HG02798 (cell line): ENCODE measurements around the gene FLYWCH1.
A peak's percentile ranks its signal among the peaks of the same experiment; 100 is the strongest.
"Not testable (repeated sequence)": the region's sequence is repeated elsewhere in the genome, so short reads cannot be mapped to it uniquely, and the experiment has no call there.

ENCODE experiments used
- ATAC-seq: cut with Tn5 transposase; IDR thresholded peaks from one replicate; pipeline ENCODE4 v1.9.1; 2021; ENCODE audit warnings: mild to moderate bottlenecking; ENCODE audit not compliant: unreplicated experiment, poor library complexity

FLYWCH1 gene

GRCh38 chr16:2898831-2899563 lies 12.7 kb upstream of the FLYWCH1 start:
- no peak for ATAC-seq

DNA sequence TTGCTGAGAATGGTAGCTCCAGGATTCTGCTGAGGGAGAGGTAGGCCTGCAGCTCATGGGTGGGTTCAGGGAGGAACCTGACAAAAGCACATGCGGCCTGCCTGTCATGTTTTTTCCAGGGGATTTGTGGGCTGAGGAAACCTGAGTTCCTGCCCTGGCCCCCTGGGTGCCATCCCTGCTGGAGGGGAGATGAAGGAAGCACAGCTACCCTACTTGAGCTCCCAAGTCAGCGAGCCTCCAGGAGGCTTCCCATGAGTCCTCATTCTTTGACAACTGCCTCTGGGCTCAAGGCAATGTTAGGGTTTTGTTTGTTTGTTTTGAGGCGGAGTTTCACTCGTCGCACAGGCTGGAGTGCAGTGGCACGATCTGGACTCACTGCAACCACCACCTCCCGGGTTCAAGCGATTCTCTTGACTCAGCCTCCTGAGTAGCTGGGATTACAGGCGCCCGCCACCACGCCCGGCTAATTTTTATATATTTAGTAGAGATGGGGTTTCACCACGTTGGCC lies 12.1 kb upstream of the FLYWCH1 start:
- ATAC-seq: no peak

DNA sequence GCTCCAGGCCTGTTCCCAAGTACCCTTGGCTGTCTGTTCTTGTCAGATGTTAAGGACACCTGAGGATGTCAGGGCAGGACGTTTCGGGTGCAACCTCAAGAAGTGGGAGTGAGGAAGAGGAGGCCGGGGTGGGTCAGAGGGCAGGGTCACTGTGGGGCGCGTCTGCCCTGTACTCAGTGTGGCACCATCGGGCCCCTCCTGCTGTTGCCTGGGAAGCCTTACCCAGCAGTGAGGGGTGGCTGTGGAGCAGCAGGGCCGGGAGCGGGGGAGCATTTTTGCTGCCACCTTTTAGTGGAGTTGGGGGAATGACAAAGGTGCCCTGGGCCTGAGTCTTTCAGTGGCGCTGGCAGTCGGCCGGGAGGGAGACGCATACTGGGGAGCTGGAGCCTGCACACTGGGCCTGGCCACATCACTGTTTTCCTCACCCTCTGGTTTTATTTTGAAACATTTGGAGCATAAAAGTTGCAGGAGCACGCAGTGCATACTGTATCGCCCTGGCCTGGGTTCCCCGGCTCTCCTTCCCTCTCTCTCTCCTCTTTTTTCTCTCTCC lies 11.1 kb upstream of the FLYWCH1 start:
- ATAC-seq: no peak

GRCh38 chr16:2902337-2903130 lies 9.2 kb upstream of the FLYWCH1 start:
- no peak for ATAC-seq

DNA sequence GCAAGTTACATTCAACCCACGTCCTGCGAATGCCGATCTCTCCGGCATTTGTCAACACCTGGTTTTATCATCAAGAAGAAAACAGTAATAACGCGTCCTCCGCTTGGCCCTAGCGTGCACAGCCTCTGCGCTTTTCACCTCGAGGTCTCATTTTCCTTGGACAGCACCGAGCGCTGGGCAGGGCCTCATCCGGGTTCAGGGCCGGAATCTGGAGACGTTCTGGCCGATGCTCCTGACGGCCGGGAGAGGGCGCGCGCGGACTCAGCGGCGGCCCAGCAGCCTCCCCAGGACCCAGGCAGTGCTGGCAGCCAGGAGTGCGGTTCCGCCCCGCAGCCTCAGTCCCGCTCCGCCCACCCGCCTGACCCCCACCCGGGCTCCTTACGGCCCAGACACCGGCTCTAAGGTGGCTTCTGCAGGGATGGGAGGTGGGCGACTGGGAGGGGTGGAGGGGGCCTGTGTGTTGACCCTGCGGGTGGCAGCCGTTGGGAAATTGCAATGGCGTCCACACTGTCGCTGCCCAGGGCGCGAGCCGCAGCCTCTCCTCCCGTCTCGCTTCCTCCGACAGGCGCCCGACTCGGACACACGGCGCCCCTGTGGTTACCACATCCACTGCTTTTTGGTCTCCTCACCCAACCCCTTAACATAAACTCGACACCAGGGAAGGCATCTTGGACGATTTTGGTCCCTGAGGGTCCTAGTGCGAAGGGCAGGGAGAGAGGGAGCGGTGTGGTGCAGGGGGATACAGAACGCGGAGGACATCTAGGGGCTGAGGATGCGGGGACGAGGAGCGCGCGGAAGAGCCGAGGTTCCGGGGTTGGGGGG lies 7.4 kb upstream of the FLYWCH1 start:
- peak; percentile 48 for ATAC-seq

GRCh38 chr16:2904922-2905240 lies 6.8 kb upstream of the FLYWCH1 start:
- ATAC-seq: no peak

DNA sequence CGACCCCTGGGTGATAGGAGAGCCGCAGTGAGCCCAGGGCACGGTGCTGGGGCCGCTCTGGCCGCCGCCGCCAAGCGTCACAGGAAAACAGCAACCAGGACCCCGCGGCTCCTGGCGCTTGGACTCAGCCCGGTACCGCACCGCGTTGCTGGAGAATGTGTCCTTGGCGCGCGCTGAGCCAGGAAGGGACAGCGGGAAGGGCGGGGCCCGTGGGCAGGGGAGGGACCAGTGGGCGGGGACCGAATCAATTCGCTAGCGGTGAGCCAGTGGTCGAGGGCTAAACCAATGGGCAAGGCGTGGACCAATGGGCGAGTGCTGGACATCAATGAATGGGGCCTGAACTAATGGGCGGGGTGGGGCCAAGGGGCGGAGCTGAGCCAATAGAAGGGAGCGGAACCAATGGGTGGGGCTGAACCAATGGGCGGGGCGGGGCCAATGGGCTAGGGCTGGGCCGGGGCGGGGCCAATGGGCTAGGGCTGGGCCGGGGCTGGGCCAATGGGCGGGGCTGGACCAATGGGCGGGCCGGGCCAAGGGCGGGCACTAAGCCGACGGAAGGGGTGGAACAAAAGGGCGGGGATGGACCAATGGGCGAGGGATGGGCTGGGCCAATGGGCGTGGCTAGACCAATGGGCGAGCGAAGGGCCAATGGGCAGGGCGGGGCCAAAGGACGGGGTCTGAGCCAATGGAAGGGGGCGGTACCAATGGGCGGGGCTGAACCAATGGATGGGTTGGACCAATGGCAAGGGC lies 6.3 kb upstream of the FLYWCH1 start:
- peak; percentile 80 for ATAC-seq

DNA sequence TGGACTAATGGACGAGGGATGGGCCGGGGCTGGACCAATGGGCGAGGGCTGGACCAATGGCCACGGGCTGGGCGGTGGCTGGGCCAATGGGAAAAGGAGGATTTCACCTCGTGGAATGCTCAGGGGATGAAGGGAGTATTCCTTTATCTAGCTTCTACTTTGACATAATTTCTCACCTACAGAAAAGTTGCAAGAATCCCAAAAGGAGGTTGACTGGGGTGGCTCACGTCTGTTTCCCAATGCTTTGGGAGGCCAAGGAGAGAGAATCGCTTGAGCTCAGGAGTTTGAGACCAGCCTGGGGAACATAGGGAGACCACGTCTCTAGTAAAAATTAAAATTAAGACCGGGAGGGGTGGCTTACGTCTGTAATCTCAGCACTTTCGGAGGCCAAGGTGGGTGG lies 5.7 kb upstream of the FLYWCH1 start:
- ATAC-seq: no peak

GRCh38 chr16:2907084-2907753 lies 4.5 kb upstream of the FLYWCH1 start:
- not testable (repeated sequence) for ATAC-seq

- ATAC-seq: no peak
Observed at GRCh38 chr16:2910441-2910969, 1.2 kb upstream of the FLYWCH1 start.

DNA sequence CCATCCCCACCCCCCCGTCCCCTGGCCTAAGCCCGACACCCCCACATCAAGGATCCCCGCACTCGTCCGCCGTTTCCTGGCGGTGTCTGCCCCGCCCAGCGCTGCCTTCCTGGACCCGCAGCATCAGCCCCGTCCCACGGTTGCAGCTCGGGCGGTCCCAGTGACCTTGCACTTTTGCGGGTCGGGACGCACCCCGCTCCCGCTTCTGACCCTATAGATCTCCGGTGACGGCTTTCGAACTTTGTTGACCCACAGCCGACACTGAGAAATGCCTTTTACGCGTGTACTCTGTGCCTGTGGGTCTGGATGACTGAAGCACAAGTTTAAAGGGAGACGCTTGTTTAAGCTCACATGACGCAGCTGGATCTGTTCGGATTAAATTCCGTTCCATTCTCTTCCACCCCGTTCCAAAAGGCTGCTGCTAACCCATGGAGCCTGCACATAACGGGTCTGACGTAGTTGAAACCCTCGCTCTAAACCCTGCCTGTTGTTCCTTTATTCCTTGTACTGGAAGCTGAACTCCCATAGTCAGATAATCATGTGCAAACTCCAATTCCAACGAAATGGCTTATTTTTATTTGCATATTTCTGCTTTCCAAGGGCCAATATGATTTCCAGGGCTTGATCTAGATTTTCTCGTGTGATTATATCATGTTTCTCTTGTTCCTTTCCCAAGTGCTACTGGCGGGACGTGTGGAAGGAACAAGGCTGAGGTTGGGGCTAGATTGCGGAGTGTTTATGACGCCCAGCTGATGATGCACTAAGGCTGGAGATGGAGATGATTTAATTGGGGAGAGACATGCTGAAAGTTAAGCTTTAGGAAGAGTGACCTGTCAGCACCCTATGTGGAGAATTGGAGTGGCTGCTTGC lies 834 bp downstream of the FLYWCH1 start:
- no peak for ATAC-seq

GRCh38 chr16:2913603-2914002 lies 1.9 kb downstream of the FLYWCH1 start:
- ATAC-seq: no peak

DNA sequence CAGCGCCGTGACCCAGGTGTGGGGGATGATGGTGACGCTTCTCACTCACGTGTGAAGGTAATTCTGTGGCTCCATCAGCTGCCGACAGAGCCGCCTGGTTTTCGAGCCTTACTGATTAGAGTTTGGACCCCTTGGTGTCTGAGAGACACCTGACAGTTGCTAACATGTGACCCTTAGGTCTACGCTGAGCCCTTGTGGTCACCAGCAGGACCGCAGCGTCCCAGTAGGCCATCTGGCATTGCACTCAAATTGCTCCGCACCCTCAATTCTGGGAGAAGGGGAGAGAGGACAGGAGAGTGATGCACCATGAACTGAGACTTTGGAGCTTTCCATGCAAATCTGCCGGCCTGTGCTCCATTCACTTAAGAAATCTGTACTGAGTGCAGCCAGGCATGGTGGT lies 2.5 kb downstream of the FLYWCH1 start:
- ATAC-seq: no peak

GRCh38 chr16:2915196-2915929 lies 3.6 kb downstream of the FLYWCH1 start:
- no peak for ATAC-seq

GRCh38 chr16:2919511-2920255 lies 8.0 kb downstream of the FLYWCH1 start:
- no peak for ATAC-seq

- no peak for ATAC-seq
Observed at GRCh38 chr16:2923481-2923880, 11.8 kb downstream of the FLYWCH1 start.
